ENCODE measurements around the gene SLC25A42.
A peak's percentile ranks its signal among the peaks of the same experiment; 100 is the strongest.
"Not testable (repeated sequence)": the region's sequence is repeated elsewhere in the genome, so short reads cannot be mapped to it uniquely, and the experiment has no call there.

The SLC25A42 gene

GRCh38 chr19:19135713-19136112 is 71.9 kb downstream of the SLC25A42 start:
- DNase-seq (ENCODE audit: low spot score): not testable (repeated sequence)

DNA sequence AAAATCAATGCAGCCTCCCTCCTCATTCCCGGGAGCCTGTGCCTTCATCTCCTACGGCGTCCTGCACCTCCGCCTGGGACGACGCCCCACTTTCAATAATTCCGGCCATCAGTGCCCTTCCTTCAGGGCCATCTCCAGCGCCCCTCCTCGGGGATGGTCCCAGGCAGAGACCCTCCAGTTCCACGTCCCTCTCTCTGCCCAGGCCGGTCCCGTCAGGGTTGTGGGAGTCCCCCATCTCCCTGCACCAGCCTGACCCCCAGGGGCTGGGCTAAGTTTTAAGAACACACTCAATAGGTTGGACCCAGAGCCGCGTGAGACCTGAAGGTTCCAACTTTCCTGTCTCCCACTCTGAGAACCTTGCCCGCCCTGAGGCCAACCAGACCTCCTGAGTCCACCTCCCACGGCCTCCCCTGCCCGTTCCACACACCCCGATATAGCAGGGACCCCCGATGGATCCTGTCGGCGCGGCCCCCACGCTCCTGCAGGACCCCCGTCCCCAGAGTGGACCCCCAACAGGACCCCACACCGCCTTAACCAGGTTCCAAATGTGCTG is 73.8 kb downstream of the SLC25A42 start:
- no peak for DNase-seq (ENCODE audit: low spot score)

DNA sequence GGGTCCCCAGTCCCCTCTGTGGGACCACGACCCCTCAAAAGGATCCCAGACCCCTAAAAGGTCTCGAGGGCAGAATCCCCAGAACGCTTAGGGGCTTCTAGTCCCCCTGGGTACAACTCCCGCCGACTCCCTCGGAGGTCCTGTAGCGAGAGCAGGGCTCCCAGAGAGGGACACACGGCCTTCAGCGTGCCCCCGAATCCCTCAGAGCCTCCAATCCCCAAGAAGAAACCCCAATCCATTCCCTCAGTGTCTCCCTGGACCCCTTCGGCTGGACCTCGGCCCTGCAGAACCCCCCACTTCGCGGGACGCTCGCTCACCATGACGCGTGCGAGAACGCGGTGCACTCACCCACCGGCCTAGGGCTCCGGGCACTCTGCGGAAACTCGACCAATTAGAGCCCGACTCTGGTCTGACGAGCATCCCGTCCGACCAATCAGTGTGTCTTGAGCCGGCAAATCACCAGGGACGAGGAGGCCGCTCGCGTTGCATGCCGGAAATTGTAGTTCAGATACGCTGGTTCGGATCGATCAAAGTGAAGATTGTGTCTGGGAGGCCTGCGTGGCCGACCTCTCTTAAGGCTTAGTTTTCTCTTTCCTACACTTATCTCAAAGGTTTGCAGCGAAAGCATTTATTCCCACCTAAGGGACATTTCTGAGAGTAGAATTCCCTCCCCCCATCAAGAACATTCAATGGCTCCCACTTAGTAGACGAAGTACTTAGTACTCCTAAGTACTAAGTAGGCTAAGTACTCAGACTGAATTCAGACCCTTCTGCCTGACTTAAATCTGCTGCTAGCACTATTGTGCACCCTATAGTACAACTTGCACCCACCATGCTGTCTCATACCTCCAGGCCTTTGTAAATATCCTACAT is 74.6 kb downstream of the SLC25A42 start, which contains the start of gene TMEM161A:
Gene TMEM161A (minus strand): TSS at position 370 of the 873 bp plus-strand sequence. CDS start 50 bp downstream, at position 320.
- peak; percentile 96 for DNase-seq (ENCODE audit: low spot score)

- no peak for DNase-seq (ENCODE audit: low spot score)
Observed at GRCh38 chr19:19139876-19140229, 76.1 kb downstream of the SLC25A42 start.

GRCh38 chr19:19140476-19140875 is 76.7 kb downstream of the SLC25A42 start:
- DNase-seq (ENCODE audit: low spot score): no peak

DNA sequence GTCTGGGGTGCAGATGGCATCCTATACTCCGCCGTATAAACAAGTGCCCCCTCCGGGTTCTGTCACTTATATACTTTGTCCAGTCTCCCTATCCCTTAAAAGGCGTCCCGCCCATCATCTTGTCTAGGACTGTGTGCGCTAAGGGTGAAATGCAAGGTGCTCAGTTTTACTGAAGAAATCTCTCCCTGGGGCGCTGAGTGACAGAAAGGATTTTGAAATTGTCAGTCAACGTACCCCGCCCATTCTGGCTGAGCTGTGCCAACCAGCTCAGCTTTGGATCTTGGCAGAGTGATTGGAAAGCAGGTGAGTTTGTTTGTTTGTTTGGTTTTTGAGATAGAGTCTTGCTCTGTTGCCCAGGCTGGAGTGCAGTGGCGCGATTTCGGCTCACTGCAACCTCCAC is 78.6 kb downstream of the SLC25A42 start:
- no peak for DNase-seq (ENCODE audit: low spot score)

DNA sequence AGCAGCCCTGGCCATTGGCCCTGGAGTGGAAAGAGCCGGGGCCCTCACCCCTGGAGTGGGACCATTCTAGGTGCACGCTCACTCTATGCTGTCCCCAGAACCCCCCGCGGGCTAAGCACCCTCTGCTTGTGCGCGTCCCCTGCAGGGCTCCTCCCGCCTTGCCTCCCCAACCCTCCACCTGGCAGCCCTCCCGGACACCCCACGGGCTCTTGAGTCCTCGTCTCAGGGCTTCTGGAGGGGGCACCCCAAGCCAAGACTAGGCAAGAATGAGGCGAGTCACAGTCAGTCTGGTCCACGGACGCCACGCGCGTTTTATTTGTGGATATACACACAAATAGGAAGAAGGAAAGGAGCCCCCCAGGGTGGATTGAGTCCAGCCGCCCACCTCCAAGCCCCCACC is 81.5 kb downstream of the SLC25A42 start:
- DNase-seq (ENCODE audit: low spot score): no peak

DNA sequence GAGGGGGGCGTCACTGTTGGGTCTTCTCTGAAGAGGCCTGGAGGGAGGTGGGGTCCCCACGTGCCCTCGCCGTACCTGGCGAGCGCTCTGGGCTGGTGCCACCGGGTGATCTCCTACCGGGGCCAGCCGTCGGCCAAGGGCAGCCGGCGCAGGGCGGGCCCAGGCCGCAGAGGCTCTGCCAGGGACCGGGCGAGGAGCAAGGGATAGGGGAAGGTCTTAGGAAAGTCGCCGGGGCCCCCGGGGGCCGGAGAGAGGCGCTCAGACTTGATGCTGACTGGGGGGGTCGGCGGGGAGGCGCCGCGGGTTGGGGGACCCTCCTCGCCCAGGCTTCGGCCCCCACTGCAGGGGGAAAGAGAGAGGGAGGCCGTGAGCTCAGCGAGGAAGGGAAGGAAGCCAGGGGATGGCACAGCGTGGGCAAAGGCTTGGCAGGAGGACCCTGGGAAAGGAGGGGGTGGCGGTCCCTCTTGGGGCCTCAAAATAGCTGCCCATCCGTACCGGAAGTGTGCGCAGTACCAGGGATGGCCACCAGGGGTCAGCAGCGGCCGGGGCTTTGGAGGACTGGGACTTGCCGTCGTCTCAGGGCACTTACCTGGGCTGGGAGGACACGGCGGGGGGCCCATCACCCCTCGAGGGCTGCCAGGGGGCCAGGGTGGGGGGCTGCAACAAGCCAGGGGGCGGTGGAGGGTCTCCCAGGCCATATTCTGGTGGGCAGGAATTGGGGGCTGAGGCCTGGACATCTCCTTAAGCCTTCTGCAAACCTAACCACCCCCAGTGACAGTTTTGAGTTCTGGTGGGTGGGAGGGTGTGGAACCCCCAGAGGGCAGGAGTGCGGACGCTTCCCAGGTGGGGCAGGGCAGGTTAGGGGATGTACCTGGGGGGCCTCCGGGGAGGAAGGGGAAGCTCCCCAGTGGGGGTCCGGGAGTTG is 82.2 kb downstream of the SLC25A42 start:
- DNase-seq (ENCODE audit: low spot score): no peak

DNA sequence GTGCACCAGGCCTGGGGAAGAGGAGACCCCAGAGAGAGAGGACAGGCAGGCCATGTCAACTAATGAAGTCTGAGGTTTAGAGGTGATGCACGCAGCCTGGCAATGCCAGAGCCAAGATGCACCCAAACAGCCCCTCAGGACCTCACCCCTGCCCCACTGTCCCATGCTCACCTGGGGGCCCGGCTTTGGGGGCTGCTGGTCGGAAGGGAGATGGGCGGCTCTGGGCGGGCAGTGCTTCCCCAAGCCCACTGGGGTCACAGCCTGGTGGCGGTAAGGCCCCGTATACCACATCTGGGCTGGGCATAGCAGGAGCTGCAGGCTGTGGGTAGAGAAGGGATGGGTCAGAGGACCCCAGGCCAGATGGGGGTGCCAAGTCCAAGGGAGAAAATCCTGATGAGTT is 83.1 kb downstream of the SLC25A42 start:
- DNase-seq (ENCODE audit: low spot score): no peak

DNA sequence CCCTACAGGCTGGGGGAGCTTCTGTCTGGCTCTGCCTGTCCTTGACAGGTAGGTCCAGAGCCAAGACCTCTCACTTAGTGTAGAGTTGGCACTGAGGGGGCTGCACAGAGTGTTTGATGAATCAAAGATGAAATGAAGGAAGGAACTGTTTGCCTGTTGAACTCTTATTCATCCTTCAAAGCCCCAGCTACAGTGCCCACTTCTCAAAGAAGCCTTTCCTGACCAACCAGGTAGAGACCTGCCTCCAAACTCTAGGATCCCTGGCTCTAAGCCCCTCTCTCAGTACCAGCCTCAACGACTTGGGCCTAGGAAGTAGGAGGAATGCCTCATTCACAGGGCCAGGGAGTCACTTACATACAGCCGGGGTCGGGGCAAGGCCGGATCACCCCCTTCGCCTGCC is 83.5 kb downstream of the SLC25A42 start:
- no peak for DNase-seq (ENCODE audit: low spot score)

DNA sequence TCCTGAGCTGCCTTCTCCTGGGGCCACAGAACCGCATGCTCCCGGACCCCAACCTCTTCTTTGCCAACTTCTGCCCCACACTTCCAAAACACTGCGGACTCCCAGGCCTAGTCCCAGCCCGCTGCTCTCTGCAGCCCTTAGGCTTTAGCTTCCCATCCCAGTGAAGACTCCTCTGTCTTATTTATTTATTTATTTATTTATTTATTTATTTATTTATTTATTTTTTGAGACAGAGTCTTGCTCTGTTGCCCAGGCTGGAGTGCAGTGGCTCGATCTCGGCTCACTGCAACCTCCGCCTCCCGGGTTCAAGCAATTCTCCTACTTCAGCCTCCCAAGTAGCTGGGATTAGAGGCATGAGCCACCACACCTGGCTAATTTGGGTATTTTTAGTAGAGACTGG is 84.7 kb downstream of the SLC25A42 start:
- not testable (repeated sequence) for DNase-seq (ENCODE audit: low spot score)

- DNase-seq (ENCODE audit: low spot score): no peak
Observed at GRCh38 chr19:19149435-19149834, 85.6 kb downstream of the SLC25A42 start.

DNA sequence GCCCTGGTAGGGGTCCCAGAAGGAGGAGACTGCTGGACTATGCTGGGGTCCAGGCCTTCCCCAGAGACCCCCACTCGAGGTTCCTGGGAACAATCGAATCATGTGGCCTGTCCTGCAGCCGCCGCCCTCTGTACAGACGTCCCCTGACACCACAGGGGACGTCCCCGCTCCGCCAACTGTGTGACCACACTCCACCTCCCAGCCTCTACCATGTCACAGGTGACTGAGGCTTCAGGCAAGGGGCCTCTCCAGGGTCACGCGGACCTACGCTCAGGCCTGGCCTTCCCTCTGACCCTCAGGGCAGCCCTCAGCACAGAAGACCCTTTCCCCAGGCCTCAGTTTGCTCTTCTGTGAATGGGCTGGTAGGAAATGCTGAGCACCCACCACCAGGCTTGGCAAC is 87.6 kb downstream of the SLC25A42 start:
- no peak for DNase-seq (ENCODE audit: low spot score)

- DNase-seq (ENCODE audit: low spot score): no peak
Observed at GRCh38 chr19:19152668-19153384, 89.0 kb downstream of the SLC25A42 start.

GRCh38 chr19:19154768-19155494 is 91.1 kb downstream of the SLC25A42 start:
- DNase-seq (ENCODE audit: low spot score): no peak

DNA sequence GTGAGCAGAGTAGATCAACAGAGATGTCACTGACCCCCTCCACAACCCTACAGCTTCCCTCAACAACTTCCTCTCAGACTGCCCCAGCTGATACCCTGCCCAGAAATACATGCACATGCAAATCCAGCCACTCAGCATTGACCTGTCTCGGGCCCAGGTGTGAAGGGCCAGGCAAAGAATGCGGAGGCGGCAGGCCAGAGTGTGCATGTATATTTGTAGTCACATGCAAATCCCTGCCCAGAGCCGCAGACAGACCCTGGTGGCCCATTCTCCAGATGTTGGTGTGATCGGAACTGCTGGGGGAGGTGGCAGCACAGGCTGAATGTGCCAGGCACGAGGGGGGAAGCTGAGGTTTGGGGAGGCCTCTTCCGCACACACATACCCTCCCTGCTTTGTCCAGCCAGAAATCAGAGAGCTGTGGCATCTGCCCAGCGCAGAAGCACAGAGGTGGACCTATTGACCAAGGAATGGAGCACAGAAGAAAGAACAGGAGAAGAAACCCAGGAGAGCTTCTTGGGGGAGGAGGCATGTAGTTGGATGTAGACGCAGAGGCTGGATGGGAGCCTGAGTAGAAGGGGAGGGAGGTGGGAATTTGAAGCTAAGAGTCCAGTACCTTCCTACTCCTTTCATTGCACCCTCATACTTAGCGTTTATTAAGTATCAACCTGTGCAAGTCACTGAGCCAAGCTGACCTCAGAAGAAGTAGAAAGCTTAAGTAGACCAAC is 91.9 kb downstream of the SLC25A42 start:
- no peak for DNase-seq (ENCODE audit: low spot score)

DNA sequence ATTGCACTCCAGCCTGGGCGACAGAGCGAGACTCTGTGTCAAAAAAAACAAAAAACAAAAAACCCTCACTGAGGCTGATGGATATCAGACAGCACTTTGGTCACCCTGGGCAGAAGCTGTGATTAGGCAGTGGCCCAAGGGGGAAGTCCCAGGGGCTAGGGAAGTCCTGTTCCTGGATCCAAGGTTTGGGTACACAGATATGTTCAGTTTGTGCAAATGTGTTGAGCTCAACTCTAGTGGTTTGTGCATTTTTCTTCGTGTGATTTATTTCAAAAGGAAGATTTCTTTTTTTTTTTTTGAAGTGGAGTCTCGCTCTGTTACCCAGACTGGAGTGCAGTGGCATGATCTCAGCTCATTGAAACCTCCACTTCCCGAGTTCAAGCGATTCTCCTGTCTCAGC is 94.0 kb downstream of the SLC25A42 start:
- DNase-seq (ENCODE audit: low spot score): no peak

DNA sequence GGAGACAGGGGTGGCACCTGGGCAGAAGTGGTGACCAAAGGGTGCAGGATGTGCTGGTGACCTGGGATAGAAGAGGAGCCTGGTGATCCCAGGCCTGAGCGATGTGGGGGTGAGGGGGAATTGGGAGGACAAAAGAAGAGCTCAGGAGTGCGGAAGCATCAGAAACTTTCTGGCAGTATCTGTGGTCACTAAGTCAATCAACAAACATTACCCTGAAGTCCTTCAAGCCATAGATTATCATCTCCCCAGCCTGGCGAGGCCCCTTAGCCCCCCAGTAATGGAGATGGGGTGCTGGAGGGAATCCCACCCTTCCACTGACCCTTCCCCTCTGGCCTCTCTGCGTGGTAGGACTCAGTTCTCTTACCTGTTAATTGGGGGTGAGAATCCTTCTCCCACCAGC is 95.7 kb downstream of the SLC25A42 start:
- no peak for DNase-seq (ENCODE audit: low spot score)

DNA sequence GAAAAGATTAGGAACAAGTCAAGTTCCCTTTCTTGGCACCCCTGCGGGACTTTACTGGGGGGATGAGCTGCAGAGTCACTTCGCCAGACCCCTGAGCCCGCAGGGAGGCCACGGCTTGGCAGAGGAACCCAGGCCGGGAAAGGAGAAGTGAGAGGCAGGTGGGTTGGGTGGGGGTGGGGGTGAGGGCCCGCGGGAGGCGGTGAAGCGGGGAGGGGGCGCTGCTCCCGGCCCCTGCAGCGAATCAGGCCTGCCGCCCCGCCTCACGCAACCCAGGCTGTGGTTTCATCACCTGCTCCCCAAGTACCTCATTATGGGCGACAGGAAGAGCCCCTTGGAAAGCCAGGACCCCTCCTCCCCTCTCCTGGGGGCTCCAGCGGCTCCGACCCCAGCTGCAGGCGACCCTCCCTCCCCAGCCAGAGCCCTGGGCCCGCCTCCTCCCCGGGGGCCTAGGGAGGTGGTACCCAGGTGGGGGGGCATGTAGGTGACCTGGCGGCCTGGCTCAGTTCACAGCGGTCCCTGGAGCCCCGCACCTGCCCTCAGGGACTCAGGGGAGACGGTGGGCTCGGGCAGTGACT is 96.8 kb downstream of the SLC25A42 start:
- no peak for DNase-seq (ENCODE audit: low spot score)

DNA sequence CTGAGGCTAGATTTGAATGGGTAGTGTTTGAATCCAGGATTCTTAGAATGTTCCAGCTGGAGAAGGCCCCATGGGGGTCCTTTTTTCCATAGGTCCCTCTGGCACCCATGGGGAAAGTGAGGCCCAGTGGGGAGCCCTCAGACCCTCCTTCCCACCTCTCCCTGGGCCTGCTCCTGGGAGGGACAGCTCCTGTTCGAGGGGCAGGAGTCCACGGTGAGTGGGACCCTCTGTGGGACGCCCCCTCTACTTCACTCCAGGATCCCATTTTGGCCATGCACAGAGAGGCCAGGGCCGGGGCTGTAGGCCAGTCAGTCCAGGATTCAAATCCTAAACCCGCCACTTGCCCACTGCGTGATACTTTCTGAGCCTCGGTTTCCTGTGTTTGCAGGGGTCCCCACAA is 98.7 kb downstream of the SLC25A42 start:
- no peak for DNase-seq (ENCODE audit: low spot score)

Data from pons (tissue), 1 donor.